Loucy (cell line): Measurements from ENCODE around the gene ENTHD1.

Experiments
- H2AFZ ChIP-seq: fragments of 200-600 bp; sonication (generic); 2 replicates; pipeline ENCODE4 v1.6.0; 2016; ENCODE audit warnings: antibody characterized with exemption, mild to moderate bottlenecking, low read length, moderate library complexity
- H3F3A ChIP-seq: fragments of 200-600 bp; 2 replicates; pipeline ENCODE4 v1.6.0; 2016; ENCODE audit warnings: antibody characterized with exemption, low read depth, mild to moderate bottlenecking
- H3K27me3 ChIP-seq: fragments of 200-600 bp; sonication (generic); 2 replicates; pipeline ENCODE4 v1.6.1; 2014; ENCODE audit warnings: low read length, mild to moderate bottlenecking; ENCODE audit not compliant: insufficient read depth, poor library complexity, severe bottlenecking
- H3K36me3 ChIP-seq: fragments of 200-600 bp; sonication (generic); 2 replicates; pipeline ENCODE4 v1.6.1; 2016; ENCODE audit warnings: low read length; ENCODE audit not compliant: insufficient read depth
- H3K4me1 ChIP-seq: fragments of 200-600 bp; sonication (generic); 2 replicates; pipeline ENCODE4 v1.5.1; 2014; ENCODE audit warnings: low read length, mild to moderate bottlenecking; ENCODE audit not compliant: insufficient read depth, poor library complexity, severe bottlenecking
- H3K4me2 ChIP-seq: fragments of 200-600 bp; sonication (generic); 2 replicates; pipeline ENCODE4 v1.6.0; 2014; ENCODE audit warnings: antibody characterized with exemption, low read length, low read depth, mild to moderate bottlenecking; ENCODE audit not compliant: poor library complexity, severe bottlenecking
- H3K4me3 ChIP-seq: fragments of 200-600 bp; sonication (generic); 2 replicates; pipeline ENCODE4 v1.5.1; 2014; ENCODE audit warnings: low read length, mild to moderate bottlenecking, mixed read lengths; ENCODE audit not compliant: poor library complexity, severe bottlenecking
- H3K79me2 ChIP-seq: fragments of 200-600 bp; sonication (generic); 2 replicates; pipeline ENCODE4 v1.6.1; 2014; ENCODE audit warnings: low read length; ENCODE audit not compliant: insufficient read depth
- H3K9ac ChIP-seq: fragments of 200-600 bp; sonication (generic); 2 replicates; pipeline ENCODE4 v1.6.0; 2014; ENCODE audit warnings: mild to moderate bottlenecking, low read depth, low read length, moderate library complexity; ENCODE audit not compliant: poor library complexity, severe bottlenecking
- H3K9me2 ChIP-seq: fragments of 200-600 bp; sonication (generic); replicated peaks from 2 replicates; pipeline ENCODE4 v1.6.1; 2016; ENCODE audit warnings: low read depth, low read length, mixed read lengths
- H3K9me3 ChIP-seq: fragments of 200-600 bp; sonication (generic); 2 replicates; pipeline ENCODE4 v1.6.1; 2014; ENCODE audit warnings: mild to moderate bottlenecking, antibody characterized with exemption, low read length, low read depth; ENCODE audit not compliant: insufficient read depth
- H4K20me1 ChIP-seq: fragments of 200-600 bp; sonication (generic); 2 replicates; pipeline ENCODE4 v1.6.0; 2014; ENCODE audit warnings: antibody characterized with exemption, low read length, mild to moderate bottlenecking; ENCODE audit not compliant: insufficient read depth, poor library complexity, severe bottlenecking
- EZH2phosphoT487 ChIP-seq: fragments of 200-600 bp; IDR thresholded peaks from 2 replicates; pipeline ENCODE4 v1.6.1; 2018; ENCODE audit warnings: antibody characterized with exemption, mild to moderate bottlenecking, moderate library complexity, borderline replicate concordance
- TF ChIP-seq, protein P1 (sequence below): fragments of 200-600 bp; sonication (generic); conservative IDR thresholded peaks from 2 replicates; pipeline ENCODE4 v1.5.1; 2014; ENCODE audit warnings: mild to moderate bottlenecking, antibody characterized with exemption, low read length

The ENTHD1 gene

DNA sequence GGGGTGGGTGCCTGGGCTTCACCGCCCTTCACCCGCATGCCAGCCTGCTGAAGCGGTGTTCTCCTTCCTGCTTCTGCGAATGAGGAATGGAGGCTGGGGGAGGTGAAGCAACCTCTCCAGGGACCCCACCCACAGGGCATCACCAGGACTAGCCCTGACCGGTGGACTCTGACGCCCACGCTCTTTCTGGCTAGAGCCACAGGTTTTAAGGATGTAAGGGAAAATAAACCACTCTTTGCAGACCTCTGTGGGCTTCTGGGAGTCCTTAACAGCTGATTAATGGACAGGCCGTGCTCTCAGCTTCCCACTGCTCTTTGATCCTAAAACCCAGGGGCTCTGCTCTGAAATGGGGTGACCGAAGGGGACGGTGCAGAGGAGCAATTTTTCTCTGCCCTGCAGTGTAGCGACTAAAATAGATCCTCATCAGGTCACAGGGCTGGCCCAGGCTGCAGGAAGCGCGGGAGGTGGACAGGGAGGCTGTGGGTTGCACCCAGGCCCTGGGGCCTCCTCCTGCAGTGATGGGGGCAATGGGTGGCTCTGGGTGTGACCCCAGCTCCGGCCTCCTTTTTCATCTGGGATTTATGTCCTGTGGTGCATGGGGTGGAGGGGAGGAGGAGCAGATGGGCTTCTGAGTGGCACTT, 195.7 kb downstream of the ENTHD1 start:
- no peak for TF ChIP-seq EZH2phosphoT487
- TF ChIP-seq, protein P1, sequence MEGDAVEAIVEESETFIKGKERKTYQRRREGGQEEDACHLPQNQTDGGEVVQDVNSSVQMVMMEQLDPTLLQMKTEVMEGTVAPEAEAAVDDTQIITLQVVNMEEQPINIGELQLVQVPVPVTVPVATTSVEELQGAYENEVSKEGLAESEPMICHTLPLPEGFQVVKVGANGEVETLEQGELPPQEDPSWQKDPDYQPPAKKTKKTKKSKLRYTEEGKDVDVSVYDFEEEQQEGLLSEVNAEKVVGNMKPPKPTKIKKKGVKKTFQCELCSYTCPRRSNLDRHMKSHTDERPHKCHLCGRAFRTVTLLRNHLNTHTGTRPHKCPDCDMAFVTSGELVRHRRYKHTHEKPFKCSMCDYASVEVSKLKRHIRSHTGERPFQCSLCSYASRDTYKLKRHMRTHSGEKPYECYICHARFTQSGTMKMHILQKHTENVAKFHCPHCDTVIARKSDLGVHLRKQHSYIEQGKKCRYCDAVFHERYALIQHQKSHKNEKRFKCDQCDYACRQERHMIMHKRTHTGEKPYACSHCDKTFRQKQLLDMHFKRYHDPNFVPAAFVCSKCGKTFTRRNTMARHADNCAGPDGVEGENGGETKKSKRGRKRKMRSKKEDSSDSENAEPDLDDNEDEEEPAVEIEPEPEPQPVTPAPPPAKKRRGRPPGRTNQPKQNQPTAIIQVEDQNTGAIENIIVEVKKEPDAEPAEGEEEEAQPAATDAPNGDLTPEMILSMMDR = no peak
- Histone ChIP-seq H3K36me3 (no peaks in the 10 kb centered on the region), H3K4me3 (no peak overlapping the region), H3K79me2 (no peaks in the 10 kb centered on the region), H3K4me1 (peaks cover 3% of the 10 kb centered on the region), H3K9ac (no peak overlapping the region), H3K9me2 (no peaks in the 10 kb centered on the region), H3K9me3 (no peaks in the 10 kb centered on the region), H3K27me3 (no peaks in the 10 kb centered on the region), H3K4me2 (no peak overlapping the region), H4K20me1 (no peaks in the 10 kb centered on the region), H3F3A (no peaks in the 10 kb centered on the region), H2AFZ (no peak overlapping the region)

DNA sequence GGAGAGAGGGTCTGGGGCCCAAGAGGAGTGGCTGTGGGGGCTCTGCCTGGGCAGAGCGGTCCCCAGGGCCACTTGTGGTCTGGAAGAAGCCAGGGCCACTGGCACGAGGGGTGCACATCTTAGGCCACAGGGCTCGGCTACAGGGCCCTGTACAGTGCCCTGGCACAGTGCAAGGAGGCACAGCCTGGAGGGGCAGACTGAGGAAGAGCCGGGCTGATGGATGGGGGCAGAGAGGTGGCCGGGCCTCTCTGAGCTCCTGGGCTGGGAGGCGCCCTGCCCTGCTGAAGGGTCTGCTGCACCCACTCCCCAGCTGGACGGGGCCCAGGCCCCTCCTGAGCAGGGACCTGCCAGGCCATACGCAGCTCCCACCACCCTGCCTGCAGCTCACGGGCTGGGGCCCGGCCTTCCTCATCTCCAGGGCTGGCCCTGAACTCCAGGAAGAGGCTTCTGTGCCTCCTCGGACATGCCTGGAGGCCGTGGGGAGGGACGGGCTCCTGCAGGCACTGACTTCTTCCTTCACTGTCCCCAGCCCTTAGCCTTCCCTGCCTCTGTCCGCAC, 199.5 kb downstream of the ENTHD1 start:
- H4K20me1 ChIP-seq = no peaks in the 10 kb centered on the region
- no peaks in the 10 kb centered on the region for H3K9me2 ChIP-seq
- TF ChIP-seq, protein P1 = no peak
- TF ChIP-seq EZH2phosphoT487 = no peak
- H3K36me3 ChIP-seq = no peaks in the 10 kb centered on the region
- H3F3A ChIP-seq = no peaks in the 10 kb centered on the region
- H3K27me3 ChIP-seq = no peaks in the 10 kb centered on the region
- no peaks in the 10 kb centered on the region for H3K9me3 ChIP-seq
- H2AFZ ChIP-seq = no peak overlapping the region
- H3K4me2 ChIP-seq = no peak overlapping the region
- H3K4me3 ChIP-seq = no peak overlapping the region
- H3K79me2 ChIP-seq = no peaks in the 10 kb centered on the region
- no peak overlapping the region for H3K9ac ChIP-seq
- H3K4me1 ChIP-seq = peaks cover 13% of the 10 kb centered on the region
